ENCODE results near the gene FNDC3A. TPM values are rescaled to one million over a fixed set of nuclear protein-coding genes. Genes with fewer than 3 reads are reported as not detected.
"Not testable (repeated sequence)": the region's sequence is repeated elsewhere in the genome, so short reads cannot be mapped to it uniquely, and the experiment has no call there.

FNDC3A gene
- total RNA-seq, 1 donor from 2014 or later, result 84.8 TPM

- DNase-seq, result peak; percentile 52
Measured at GRCh38 chr13:48976576-48977285, 1.0 kb downstream of the FNDC3A start.

DNA sequence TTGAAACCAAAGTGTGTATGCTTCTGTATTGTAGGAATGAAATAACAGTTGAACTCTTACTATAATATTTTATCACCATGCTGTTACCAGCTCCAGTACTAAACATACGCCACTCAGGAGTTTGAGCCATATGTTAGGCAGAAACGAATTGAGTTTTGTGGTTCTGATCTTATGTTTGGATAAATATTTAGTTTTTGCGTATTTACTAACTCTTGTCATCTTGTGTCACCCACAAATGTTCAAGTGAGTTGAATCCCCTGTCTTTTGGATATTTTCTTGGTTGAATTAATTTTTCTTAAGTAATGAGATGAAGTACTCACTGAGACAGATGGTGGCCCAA lies 1.5 kb downstream of the FNDC3A start:
- no peak for DNase-seq

- DNase-seq, result no peak
Measured at GRCh38 chr13:48977973-48978372, 2.3 kb downstream of the FNDC3A start.

DNA sequence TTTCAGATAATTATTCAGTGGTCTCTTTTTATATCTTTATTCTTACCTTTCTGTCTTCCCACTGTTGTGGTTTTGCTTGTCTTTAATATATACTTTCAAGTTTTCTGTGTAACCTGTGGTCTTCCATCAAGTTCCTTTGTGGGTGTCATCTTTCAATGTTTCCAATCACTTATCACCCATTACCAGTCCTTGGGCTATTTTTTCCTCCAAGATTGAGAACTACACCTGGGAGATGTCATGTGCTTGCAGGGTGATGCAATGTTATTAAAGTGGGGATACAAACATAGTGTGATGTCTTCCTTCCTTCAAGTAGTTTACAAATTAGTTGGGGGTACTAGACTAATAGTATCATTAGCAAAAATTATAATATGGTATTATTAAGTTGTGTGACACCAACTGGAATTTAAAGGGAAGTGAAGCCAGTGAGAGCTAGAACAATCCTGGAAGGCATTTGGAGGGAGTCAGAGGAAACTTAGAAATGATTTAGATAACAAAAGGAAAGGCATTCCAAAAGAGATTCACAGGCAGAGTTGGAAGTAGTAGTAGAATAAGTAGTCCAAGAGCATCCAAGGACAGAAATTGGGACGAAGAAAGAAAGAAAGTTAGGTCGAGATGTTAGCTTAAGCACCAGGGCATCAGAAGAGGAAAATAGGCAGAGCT lies 3.4 kb downstream of the FNDC3A start:
- DNase-seq, result no peak

DNA sequence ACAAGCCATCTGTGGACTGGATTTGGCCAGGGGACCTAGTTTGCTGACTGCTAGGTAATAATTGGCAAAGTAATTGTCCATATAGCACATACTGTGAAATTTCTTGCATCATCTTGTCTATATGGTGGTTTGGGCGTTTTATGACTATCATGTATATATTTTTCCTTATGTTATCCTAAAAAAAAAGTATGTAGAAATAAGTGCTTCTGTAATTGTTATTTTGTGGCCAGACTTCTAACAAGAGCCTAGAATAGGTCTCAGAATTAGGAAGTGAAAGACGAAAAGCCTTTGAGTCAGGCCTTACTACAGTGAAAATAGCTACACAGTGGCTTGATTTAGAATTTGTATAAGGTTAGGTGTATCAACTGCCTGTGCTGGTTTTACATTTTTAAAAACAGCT lies 4.2 kb downstream of the FNDC3A start:
- DNase-seq, result no peak

- DNase-seq, result no peak
Measured at GRCh38 chr13:48983331-48983730, 7.6 kb downstream of the FNDC3A start.

- no peak for DNase-seq
Measured at GRCh38 chr13:48985756-48986155, 10.0 kb downstream of the FNDC3A start.

DNA sequence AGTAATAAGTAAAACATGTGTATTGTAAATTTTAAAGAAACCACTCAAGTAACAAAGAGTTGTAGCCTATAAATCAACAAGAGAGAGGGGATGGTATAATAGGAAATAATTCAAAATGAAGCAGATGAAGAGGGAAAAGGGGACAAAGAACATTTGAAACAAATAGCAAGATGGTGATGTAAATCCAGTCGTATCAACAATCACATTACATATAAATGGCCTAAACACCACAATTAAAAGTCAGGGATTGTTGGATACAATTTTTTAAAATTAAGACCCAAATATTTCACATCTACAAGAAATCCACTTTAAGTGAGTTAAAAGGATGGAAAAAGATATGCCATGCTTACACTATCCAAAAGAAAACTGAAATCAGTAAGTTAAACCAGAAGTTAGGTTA lies 15.2 kb downstream of the FNDC3A start:
- DNase-seq, result no peak

GRCh38 chr13:48993150-48993549 lies 17.4 kb downstream of the FNDC3A start:
- DNase-seq, result no peak

- no peak for DNase-seq
Measured at GRCh38 chr13:48994706-48995105, 19.0 kb downstream of the FNDC3A start.

GRCh38 chr13:48998641-48999292 lies 23.1 kb downstream of the FNDC3A start:
- DNase-seq, result no peak

- no peak for DNase-seq
Measured at GRCh38 chr13:49000247-49000646, 24.5 kb downstream of the FNDC3A start.

DNA sequence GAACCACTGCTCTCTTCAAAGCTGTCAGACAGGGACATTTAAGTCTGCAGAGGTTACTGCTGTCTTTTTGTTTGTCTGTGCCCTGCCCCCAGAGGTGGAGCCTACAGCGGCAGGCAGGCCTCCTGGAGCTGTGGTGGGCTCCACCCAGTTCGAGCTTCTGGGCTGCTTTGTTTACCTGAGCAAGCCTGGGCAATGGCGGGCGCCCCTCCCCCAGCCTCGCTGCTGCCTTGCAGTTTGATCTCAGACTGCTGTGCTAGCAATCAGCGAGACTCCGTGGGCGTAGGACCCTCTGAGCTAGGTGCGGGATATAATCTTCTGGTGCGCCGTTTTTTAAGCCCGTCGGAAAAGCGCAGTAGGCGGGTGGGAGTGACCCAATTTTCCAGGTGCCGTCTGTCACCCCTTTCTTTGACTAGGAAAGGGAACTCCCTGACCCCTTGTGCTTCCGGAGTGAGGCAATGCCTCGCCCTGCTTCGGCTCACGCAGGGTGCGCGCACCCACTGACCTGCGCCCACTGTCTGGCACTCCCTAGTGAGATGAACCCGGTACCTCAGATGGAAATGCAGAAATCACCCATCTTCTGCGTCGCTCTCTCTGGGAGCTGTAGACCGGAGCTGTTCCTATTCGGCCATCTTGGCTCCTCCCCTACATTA lies 43.4 kb downstream of the FNDC3A start:
- not testable (repeated sequence) for DNase-seq

GRCh38 chr13:49020328-49020727 lies 44.6 kb downstream of the FNDC3A start:
- DNase-seq, result no peak

GRCh38 chr13:49020940-49021553 lies 45.3 kb downstream of the FNDC3A start:
- DNase-seq, result no peak

DNA sequence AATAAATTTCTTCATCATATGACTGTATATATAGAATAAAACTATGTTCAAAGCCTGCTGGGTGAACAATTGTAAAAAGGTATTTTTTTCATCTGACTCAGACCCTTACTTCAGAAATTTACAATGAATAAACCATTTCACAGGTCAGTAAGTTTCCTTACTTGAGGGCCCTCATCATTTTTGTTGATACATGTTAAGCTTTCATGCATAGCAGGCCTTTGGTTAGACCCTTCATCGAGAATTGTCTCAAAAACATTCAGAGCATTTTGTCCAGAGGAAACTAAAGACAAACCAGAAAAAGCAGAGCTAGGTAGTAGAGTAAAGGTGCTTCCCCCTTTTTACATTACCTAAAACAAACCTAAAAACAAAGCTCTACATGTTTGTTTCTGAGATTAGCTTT lies 46.2 kb downstream of the FNDC3A start:
- no peak for DNase-seq

- DNase-seq, result no peak
Measured at GRCh38 chr13:49022472-49023144, 46.9 kb downstream of the FNDC3A start.

GRCh38 chr13:49023431-49023830 lies 47.7 kb downstream of the FNDC3A start:
- no peak for DNase-seq

DNA sequence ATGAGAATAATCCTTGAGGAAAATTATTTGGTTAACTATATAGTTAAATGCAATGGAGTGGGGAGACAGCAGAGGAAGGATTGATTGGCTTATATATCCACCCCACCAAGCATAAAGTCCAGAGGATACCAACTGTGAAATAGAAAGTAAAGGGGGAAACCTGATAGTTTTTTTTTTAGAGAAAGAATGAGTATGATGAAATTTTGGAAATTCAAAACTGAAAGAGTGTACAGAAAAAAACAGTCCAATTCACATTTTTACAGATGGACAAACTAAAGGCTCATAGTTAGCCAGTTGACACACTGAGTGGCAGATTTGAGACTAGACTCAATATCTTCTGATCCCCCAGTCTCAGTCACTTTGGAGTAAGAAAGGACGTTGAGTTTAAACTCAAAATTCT lies 51.1 kb downstream of the FNDC3A start:
- no peak for DNase-seq

GRCh38 chr13:49029570-49029969 lies 53.9 kb downstream of the FNDC3A start:
- DNase-seq, result no peak

- no peak for DNase-seq
Measured at GRCh38 chr13:49030213-49030612, 54.5 kb downstream of the FNDC3A start.

- DNase-seq, result no peak
Measured at GRCh38 chr13:49040872-49041271, 65.2 kb downstream of the FNDC3A start.
